Hepatocyte (in vitro differentiated cells): Measurements from ENCODE around the gene EPAS1.

ENCODE experiments used
- CTCF ChIP-seq: fragments of 200-600 bp; sonication (generic); IDR thresholded peaks from 2 replicates; pipeline ENCODE4 v1.5.1; 2016; ENCODE audit warnings: antibody characterized with exemption, mild to moderate bottlenecking; ENCODE audit not compliant: poor library complexity
- EZH2 ChIP-seq: fragments of 200-600 bp; sonication (generic); IDR thresholded peaks from 2 replicates; pipeline ENCODE4 v1.6.1; 2016; ENCODE audit warnings: antibody characterized with exemption, mild to moderate bottlenecking, borderline replicate concordance

- no peak for TF ChIP-seq CTCF
- TF ChIP-seq EZH2 = no peak
Observed at GRCh38 chr2:46356991-46357390, 59.8 kb downstream of the EPAS1 start.
